HepG2 (cell line): ENCODE results near the gene VPS11. TPM values are rescaled to one million over a fixed set of nuclear protein-coding genes. Genes with fewer than 3 reads are reported as not detected.

Experiments used
- AGO2 ChIP-seq: fragments of 200-400 bp; formaldehyde crosslinking; optimal IDR thresholded peaks from 2 replicates; pipeline ENCODE3; 2017; ENCODE audit warnings: mild to moderate bottlenecking, low read depth, low read length, moderate library complexity
- ATF2 ChIP-seq: sonication (generic); formaldehyde crosslinking; IDR thresholded peaks from 2 replicates; pipeline ENCODE4 v1.4.0; 2020; ENCODE audit warnings: missing genetic modification reagents
- CBX5 ChIP-seq: sonication (generic); formaldehyde crosslinking; IDR thresholded peaks from 2 replicates; pipeline ENCODE4 v1.4.0; 2020; ENCODE audit warnings: missing genetic modification reagents, borderline replicate concordance
- FOXA3 ChIP-seq: IDR thresholded peaks from 2 replicates; pipeline ENCODE4 v1.6.1; 2016; ENCODE audit warnings: missing genetic modification reagents, missing compliant biosample characterization
- HBP1 ChIP-seq: IDR thresholded peaks from 2 replicates; pipeline ENCODE4 v1.6.1; 2016; ENCODE audit warnings: low read depth, control low read depth
- HOMEZ ChIP-seq: IDR thresholded peaks from 2 replicates; pipeline ENCODE4 v1.6.1; 2016; ENCODE audit warnings: low read depth
- KLF9 ChIP-seq: IDR thresholded peaks from 2 replicates; pipeline ENCODE4 v1.6.1; 2016; ENCODE audit warnings: low read depth
- MAFF ChIP-seq: IDR thresholded peaks from 2 replicates; pipeline ENCODE4 v1.6.1; 2011; ENCODE audit warnings: low read depth, low read length, improper control_type of control experiment
- MTF1 ChIP-seq: sonication (generic); formaldehyde crosslinking; IDR thresholded peaks from 2 replicates; pipeline ENCODE4 v1.5.0; 2020; ENCODE audit warnings: missing genetic modification reagents
- PBX2 ChIP-seq: IDR thresholded peaks from 2 replicates; pipeline ENCODE4 v1.6.1; 2016; ENCODE audit warnings: control low read depth
- RBFOX2 ChIP-seq: fragments of 200-400 bp; formaldehyde crosslinking; IDR thresholded peaks from 2 replicates; pipeline ENCODE4 v1.6.1; 2017; ENCODE audit warnings: low read depth, mild to moderate bottlenecking, low read length
- RNF2 ChIP-seq: fragments of 450-650 bp; conservative IDR thresholded peaks from 2 replicates; pipeline ENCODE4 v1.6.1; 2016; ENCODE audit warnings: low read depth
- SMARCE1 ChIP-seq: fragments of 450-650 bp; IDR thresholded peaks from 2 replicates; pipeline ENCODE4 v1.6.1; 2017; ENCODE audit warnings: borderline replicate concordance
- SP2 ChIP-seq: sonication (generic); formaldehyde crosslinking; IDR thresholded peaks from 2 replicates; pipeline ENCODE4 v1.5.1; 2020; ENCODE audit warnings: mild to moderate bottlenecking, missing genetic modification reagents
- ZFP41 ChIP-seq: sonication (generic); formaldehyde crosslinking; IDR thresholded peaks from 2 replicates; pipeline ENCODE4 v1.4.0; 2020; ENCODE audit warnings: mild to moderate bottlenecking, missing genetic modification reagents, borderline replicate concordance
- ZNF276 ChIP-seq: sonication (generic); formaldehyde crosslinking; IDR thresholded peaks from 2 replicates; pipeline ENCODE4 v1.4.0; 2020; ENCODE audit warnings: mild to moderate bottlenecking, low read depth, missing genetic modification reagents
- ZNF510 ChIP-seq: sonication (generic); formaldehyde crosslinking; IDR thresholded peaks from 2 replicates; pipeline ENCODE4 v1.4.0; 2020; ENCODE audit warnings: low read depth, mild to moderate bottlenecking, missing genetic modification reagents
- ZNF577 ChIP-seq: sonication (generic); formaldehyde crosslinking; IDR thresholded peaks from 2 replicates; pipeline ENCODE4 v1.4.0; 2020; ENCODE audit warnings: mild to moderate bottlenecking, low read depth, missing genetic modification reagents, borderline replicate concordance
- polyA plus RNA-seq, 8 experiments: library from polyadenylated mRNA; depleted of rRNA in 3 of 8; stranded (reverse) in 7 of 8; unstranded in 1 of 8; fragments of >200 nt; fragmentation: Illumina TruSeq in 4 of 8; extraction: Trizol in 4 of 8; gene quantifications; 2 replicates each; pipeline versions ENCODE4 v1.2.1 to v1.2.3, GENCODE V29; 2011 to 2016; ENCODE audit warnings: low read depth in 4 of 8, missing spikeins in 1 of 8, mixed read lengths in 1 of 8; ENCODE audit not compliant: insufficient read depth in 1 of 8
- total RNA-seq, 5 experiments: library from RNA; depleted of rRNA; stranded (reverse); fragments of >200 nt; fragmentation: Illumina TruSeq; extraction: Trizol; gene quantifications; 2 replicates each; pipeline ENCODE4 v1.2.3, GENCODE V29; 2016; ENCODE audit warnings: low read depth in 1 of 5

The VPS11 gene
- total and polyA plus RNA-seq, 2 of the 13 experiments (the other 11 are each of a cell fraction or from before 2014, with no cell fraction given): 13.7 to 21.6 TPM

- TF ChIP-seq HBP1 (CRISPR knock-in tag) (no peak), ZNF510 (CRISPR knock-in tag) (no peak), SP2 (CRISPR knock-in tag) (peak; percentile 83), HOMEZ (CRISPR knock-in tag) (peak; percentile 65), SMARCE1 (no peak), MTF1 (no peak; the same call in 1 of the 2 replicates), ZFP41 (CRISPR knock-in tag) (peak; percentile 78; the same call in 1 of the 2 replicates), CBX5 (CRISPR knock-in tag) (peak; percentile 35; the same call in 1 of the 2 replicates), AGO2 (peak; percentile 97), RNF2 (peak; percentile 65; the same call in 1 of the 2 replicates), ATF2 (CRISPR knock-in tag) (peak; percentile 63; the same call in 1 of the 2 replicates), PBX2 (CRISPR knock-in tag) (peak; percentile 48), FOXA3 (CRISPR knock-in tag) (no peak), ZNF577 (CRISPR knock-in tag) (no peak), RBFOX2 (peak; percentile 100), ZNF276 (CRISPR knock-in tag) (no peak; the same call in 1 of the 2 replicates), MAFF (no peak), KLF9 (CRISPR knock-in tag) (no peak)
These were observed 27.7 kb downstream of the VPS11 start (continued) for GRCh38 chr11:119095066-119095880.
